Right ventricle myocardium superior (tissue), 1 donor: ENCODE measurements around the gene SASS6. TPM values are rescaled to one million over a fixed set of nuclear protein-coding genes. Genes with fewer than 3 reads are reported as not detected.

Experiments
- ATAC-seq: fragments of 200-7000 bp; cut with Tn5 transposase; one replicate; pipeline ENCODE4 v1.9.1; 2020; ENCODE audit warnings: mild to moderate bottlenecking; ENCODE audit not compliant: poor library complexity
- DNase-seq: peaks from one replicate; pipeline ENCODE4 v3.0.0-alpha.2; 2020
- intact Hi-C: fragments of 100-400 bp; cut with DNase I; formaldehyde crosslinking; loops from one replicate; pipeline ENCODE4 v1.11.2; 2022
- long read RNA-seq: library from polyadenylated mRNA; unstranded; transcript quantifications from one replicate; pipeline ENCODE4 v2.0.0, GENCODE V29; 2021
- total RNA-seq: library from RNA; stranded (reverse); fragmentation: NEBNext Ultra II Directional; extraction: Animal tissue kit (Norgen Biotek cat#: 25700); gene quantifications from one replicate; pipeline ENCODE4 v1.2.1, GENCODE V29; 2021
- donor health status: DM: no; HTN: yes; CAD: no; lungs with severe emphysema.

Gene SASS6
- total RNA-seq, result 1.6 TPM
- long read RNA-seq, partial matches to known transcripts, result 0 of 3 reads
- long read RNA-seq, other reads (novel, unspliced or antisense), result 2 of 3 reads

- DNase-seq (peak; percentile 97), ATAC-seq (peak; percentile 99)
- intact Hi-C loops, result no loop called here
Observed at GRCh38 chr1:100132566-100133477, at the start of gene SASS6, which contains the start of gene TRMT13. Gene SASS6, minus strand, starts transcription at chr1:100132930. Its CDS starts 116 bp downstream, at chr1:100132814. Gene TRMT13, plus strand, starts transcription at chr1:100133163. Its CDS starts 6 bp downstream, at chr1:100133169.

GRCh38 chr1:100178091-100178490 lies 45.4 kb upstream of the SASS6 start, which contains the start of gene LRRC39:
Gene LRRC39, minus strand, starts transcription at chr1:100178256. Its CDS starts 9,740 bp downstream, at chr1:100168516.
- intact Hi-C loops, result loop anchor here (10.0 kb wide), 1 partner anchor 97 kb away; no protein-coding TSS in a partner anchor
- no peak for DNase-seq
- peak; percentile 85 for ATAC-seq

GRCh38 chr1:100177295-100178041 lies 44.7 kb upstream of the SASS6 start:
- intact Hi-C loops, result loop anchor here (10.0 kb wide), 1 partner anchor 97 kb away; no protein-coding TSS in a partner anchor
- ATAC-seq, result peak; percentile 57
- no peak for DNase-seq

- ATAC-seq (no peak), DNase-seq (no peak)
- intact Hi-C loops, result no loop called here
Observed at GRCh38 chr1:100168051-100168450, 35.3 kb upstream of the SASS6 start.

GRCh38 chr1:100164702-100165101 lies 32.0 kb upstream of the SASS6 start:
- intact Hi-C loops, result no loop called here
- ATAC-seq (peak; percentile 37), DNase-seq (no peak)

GRCh38 chr1:100164216-100164615 lies 31.5 kb upstream of the SASS6 start:
- intact Hi-C loops, result no loop called here
- DNase-seq, result no peak
- peak; percentile 79 for ATAC-seq

GRCh38 chr1:100162881-100163280 lies 30.2 kb upstream of the SASS6 start:
- intact Hi-C loops, result no loop called here
- no peak for DNase-seq
- no peak for ATAC-seq

GRCh38 chr1:100152271-100152670 lies 19.5 kb upstream of the SASS6 start:
- no peak for ATAC-seq
- DNase-seq, result no peak
- intact Hi-C loops, result no loop called here

GRCh38 chr1:100151679-100152078 lies 18.9 kb upstream of the SASS6 start:
- DNase-seq (no peak), ATAC-seq (no peak)
- intact Hi-C loops, result no loop called here

- ATAC-seq, result no peak
- DNase-seq, result no peak
- intact Hi-C loops, result no loop called here
Observed at GRCh38 chr1:100147875-100148274, 15.1 kb upstream of the SASS6 start.

- DNase-seq (no peak), ATAC-seq (no peak)
- intact Hi-C loops, result no loop called here
Observed at GRCh38 chr1:100146958-100147357, 14.2 kb upstream of the SASS6 start.

- DNase-seq (no peak), ATAC-seq (no peak)
- intact Hi-C loops, result no loop called here
Observed at GRCh38 chr1:100145116-100145515, 12.4 kb upstream of the SASS6 start.

- intact Hi-C loops, result no loop called here
- DNase-seq (no peak), ATAC-seq (no peak)
Observed at GRCh38 chr1:100142343-100142742, 9.6 kb upstream of the SASS6 start.

- intact Hi-C loops, result no loop called here
- ATAC-seq (no peak), DNase-seq (no peak)
Observed at GRCh38 chr1:100141192-100141591, 8.5 kb upstream of the SASS6 start.

- intact Hi-C loops, result no loop called here
- DNase-seq (no peak), ATAC-seq (no peak)
Observed at GRCh38 chr1:100137602-100138001, 4.9 kb upstream of the SASS6 start.

- intact Hi-C loops, result no loop called here
- ATAC-seq (no peak), DNase-seq (no peak)
Observed at GRCh38 chr1:100134872-100135271, 2.1 kb upstream of the SASS6 start.

- no peak for DNase-seq
- intact Hi-C loops, result no loop called here
- no peak for ATAC-seq
Observed at GRCh38 chr1:100131623-100132022, 1.1 kb downstream of the SASS6 start.

GRCh38 chr1:100130552-100131077 lies 2.1 kb downstream of the SASS6 start:
- intact Hi-C loops, result no loop called here
- ATAC-seq (no peak), DNase-seq (no peak)

- ATAC-seq, result no peak
- DNase-seq, result no peak
- intact Hi-C loops, result no loop called here
Observed at GRCh38 chr1:100127226-100127625, 5.5 kb downstream of the SASS6 start.
